Measurements from ENCODE around the gene CHSY1. TPM values are rescaled to one million over a fixed set of nuclear protein-coding genes. Genes with fewer than 3 reads are reported as not detected.
A peak's percentile ranks its signal among the peaks of the same experiment; 100 is the strongest.

CHSY1 gene
- total and polyA plus RNA-seq, 2 of the 13 experiments (the other 11 are each of a cell fraction or from before 2014, with no cell fraction given), result 13.3 to 13.7 TPM

DNA sequence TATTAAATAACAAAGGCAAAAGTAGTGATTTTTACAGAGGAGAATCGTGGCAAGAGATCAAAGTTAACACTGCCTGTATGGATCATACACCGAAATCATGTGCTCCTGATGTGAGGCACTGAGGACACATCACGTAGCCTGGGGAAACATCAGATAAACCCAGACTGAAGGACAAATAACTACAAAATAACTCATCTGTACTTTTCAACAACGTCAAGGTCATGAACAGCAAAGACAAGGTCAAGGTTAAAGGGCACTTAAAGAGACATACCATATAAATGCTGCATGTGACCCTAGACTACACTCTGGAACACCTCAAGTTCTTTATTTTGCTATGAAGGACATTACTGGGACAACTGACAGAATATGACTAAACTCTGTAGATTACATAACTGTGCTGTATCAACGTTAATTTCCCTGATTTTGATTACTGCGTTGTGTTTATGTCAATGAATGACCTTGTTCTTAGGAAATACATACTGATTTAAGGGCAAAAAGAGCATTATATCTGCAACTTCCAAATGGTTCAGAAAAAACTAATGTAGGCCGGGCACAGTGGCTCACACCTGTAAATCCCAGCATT lies 48.1 kb downstream of the CHSY1 start:
- ChIA-PET POLR2A (no interaction called here), CTCF (ENCODE audit: low intra/inter-chr PET ratio, low total read pairs) (no interaction called here)
- BruUV-seq (replicated peaks), result no TSS peak
- H3K9me3 ChIP-seq (ENCODE audit: low read length), result no peaks in the 10 kb centered on the region
- FAIRE-seq, result no peak
- H3K27ac ChIP-seq (ENCODE audit: extremely low read length, insufficient read depth, low read length), result no peak overlapping the region
- peaks cover 57% of the 10 kb centered on the region for H3K79me2 ChIP-seq (ENCODE audit: insufficient read depth, low read length)
- H3K9ac ChIP-seq (ENCODE audit: insufficient read depth, low read depth, low read length), result no peak overlapping the region
- H3K36me3 ChIP-seq (replicated peaks in 1 of 2; ENCODE audit: control insufficient read depth in 1 of 2, insufficient read depth in 2 of 2, low read length in 2 of 2), result peaks cover 0 to 11% of the 10 kb centered on the region in 2 experiments; a peak in 1 of 5 replicates
- H3K4me1 ChIP-seq (ENCODE audit: insufficient read depth, low read length), result peaks cover 14% of the 10 kb centered on the region
- 59% methylated on average over 7 of the region's 7 CpGs for WGBS (ENCODE audit: low lambda C conversion rate)
- ATAC-seq, result peak; percentile 65
- H2AFZ ChIP-seq (ENCODE audit: low read length), result no peak overlapping the region
- H3K27me3 ChIP-seq (ENCODE audit: control insufficient read depth in 1 of 2, insufficient read depth in 2 of 2, low read length in 2 of 2), result no peaks in the 10 kb centered on the region
- intact Hi-C loops (cut with micrococcal nuclease; ENCODE audit: unreplicated experiment) (no loop called here), in situ Hi-C loops (cut with HindIII; ENCODE audit: extremely low pct_ligation_motif_present, low pct_unique_long_range_greater_than_20kb) (no loop called here)
- H4K20me1 ChIP-seq (ENCODE audit: insufficient read depth, low read length), result peaks cover 46% of the 10 kb centered on the region
- H3K4me2 ChIP-seq (ENCODE audit: low read depth, low read length), result 0 out of 2 replicates have a peak overlapping the region, but pooled peaks have one; percentile 13
- DNase-seq (ENCODE audit: low spot score), result peak; percentile 65
- no peak overlapping the region for H3K4me3 ChIP-seq (replicated peaks in 1 of 3; ENCODE audit: insufficient read depth in 1 of 3, low read depth in 2 of 3, low read length in 3 of 3)
- no peak for TF ChIP-seq U2AF1 (optimal IDR thresholded peaks at IDR 0.05; ENCODE audit: low read depth, low read length)
- TF ChIP-seq, protein P1, sequence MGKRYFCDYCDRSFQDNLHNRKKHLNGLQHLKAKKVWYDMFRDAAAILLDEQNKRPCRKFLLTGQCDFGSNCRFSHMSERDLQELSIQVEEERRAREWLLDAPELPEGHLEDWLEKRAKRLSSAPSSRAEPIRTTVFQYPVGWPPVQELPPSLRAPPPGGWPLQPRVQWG (CRISPR knock-in tag; IDR thresholded peaks at IDR 0.05; ENCODE audit: borderline replicate concordance, low read depth), result no peak
- TF ChIP-seq, protein P2, sequence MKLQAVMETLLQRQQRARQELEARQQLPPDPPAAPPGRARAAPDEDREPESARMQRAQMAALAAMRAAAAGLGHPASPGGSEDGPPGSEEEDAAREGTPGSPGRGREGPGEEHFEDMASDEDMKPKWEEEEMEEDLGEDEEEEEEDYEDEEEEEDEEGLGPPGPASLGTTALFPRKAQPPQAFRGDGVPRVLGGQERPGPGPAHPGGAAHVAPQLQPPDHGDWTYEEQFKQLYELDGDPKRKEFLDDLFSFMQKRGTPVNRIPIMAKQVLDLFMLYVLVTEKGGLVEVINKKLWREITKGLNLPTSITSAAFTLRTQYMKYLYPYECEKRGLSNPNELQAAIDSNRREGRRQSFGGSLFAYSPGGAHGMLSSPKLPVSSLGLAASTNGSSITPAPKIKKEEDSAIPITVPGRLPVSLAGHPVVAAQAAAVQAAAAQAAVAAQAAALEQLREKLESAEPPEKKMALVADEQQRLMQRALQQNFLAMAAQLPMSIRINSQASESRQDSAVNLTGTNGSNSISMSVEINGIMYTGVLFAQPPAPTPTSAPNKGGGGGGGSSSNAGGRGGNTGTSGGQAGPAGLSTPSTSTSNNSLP (IDR thresholded peaks at IDR 0.05; ENCODE audit: low read depth, low read length), result 0 out of 2 replicates have a peak, but pooled peaks have one; percentile 24
- TF ChIP-seq HMG20A (CRISPR knock-in tag; IDR thresholded peaks at IDR 0.05; ENCODE audit: borderline replicate concordance), result peak; percentile 41; the same call in 1 of the 2 replicates
- peak; percentile 98 for TF ChIP-seq TBL1XR1 (IDR thresholded peaks at IDR 0.05; ENCODE audit: borderline replicate concordance, low read length, partially characterized antibody)
- TF ChIP-seq, protein P3, sequence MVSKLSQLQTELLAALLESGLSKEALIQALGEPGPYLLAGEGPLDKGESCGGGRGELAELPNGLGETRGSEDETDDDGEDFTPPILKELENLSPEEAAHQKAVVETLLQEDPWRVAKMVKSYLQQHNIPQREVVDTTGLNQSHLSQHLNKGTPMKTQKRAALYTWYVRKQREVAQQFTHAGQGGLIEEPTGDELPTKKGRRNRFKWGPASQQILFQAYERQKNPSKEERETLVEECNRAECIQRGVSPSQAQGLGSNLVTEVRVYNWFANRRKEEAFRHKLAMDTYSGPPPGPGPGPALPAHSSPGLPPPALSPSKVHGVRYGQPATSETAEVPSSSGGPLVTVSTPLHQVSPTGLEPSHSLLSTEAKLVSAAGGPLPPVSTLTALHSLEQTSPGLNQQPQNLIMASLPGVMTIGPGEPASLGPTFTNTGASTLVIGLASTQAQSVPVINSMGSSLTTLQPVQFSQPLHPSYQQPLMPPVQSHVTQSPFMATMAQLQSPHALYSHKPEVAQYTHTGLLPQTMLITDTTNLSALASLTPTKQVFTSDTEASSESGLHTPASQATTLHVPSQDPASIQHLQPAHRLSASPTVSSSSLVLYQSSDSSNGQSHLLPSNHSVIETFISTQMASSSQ (IDR thresholded peaks at IDR 0.05; ENCODE audit: low read depth), result no peak
- TF ChIP-seq, protein P3 (CRISPR knock-in tag; IDR thresholded peaks at IDR 0.05; ENCODE audit: borderline replicate concordance), result peak; percentile 49; the same call in 1 of the 2 replicates
- no peak for TF ChIP-seq ZNF839 (CRISPR knock-in tag; IDR thresholded peaks at IDR 0.05; ENCODE audit: borderline replicate concordance)
- no peak for TF ChIP-seq ZNF260 (CRISPR knock-in tag; IDR thresholded peaks at IDR 0.05; ENCODE audit: borderline replicate concordance, low read depth)
- TF ChIP-seq RARA (CRISPR knock-in tag; IDR thresholded peaks at IDR 0.05), result peak; percentile 96
- TF ChIP-seq FOXO1 (CRISPR knock-in tag; IDR thresholded peaks at IDR 0.05), result peak; percentile 28; the same call in 1 of the 2 replicates
- no peak for TF ChIP-seq SATB2 (CRISPR knock-in tag; IDR thresholded peaks at IDR 0.05)
- TF ChIP-seq, protein P4, sequence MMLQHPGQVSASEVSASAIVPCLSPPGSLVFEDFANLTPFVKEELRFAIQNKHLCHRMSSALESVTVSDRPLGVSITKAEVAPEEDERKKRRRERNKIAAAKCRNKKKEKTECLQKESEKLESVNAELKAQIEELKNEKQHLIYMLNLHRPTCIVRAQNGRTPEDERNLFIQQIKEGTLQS (CRISPR knock-in tag; IDR thresholded peaks at IDR 0.05), result no peak
- peak; percentile 83; the same call in 1 of the 2 replicates for TF ChIP-seq NCOR1 (IDR thresholded peaks at IDR 0.05; ENCODE audit: borderline replicate concordance, low read length)
- TF ChIP-seq, protein P5, sequence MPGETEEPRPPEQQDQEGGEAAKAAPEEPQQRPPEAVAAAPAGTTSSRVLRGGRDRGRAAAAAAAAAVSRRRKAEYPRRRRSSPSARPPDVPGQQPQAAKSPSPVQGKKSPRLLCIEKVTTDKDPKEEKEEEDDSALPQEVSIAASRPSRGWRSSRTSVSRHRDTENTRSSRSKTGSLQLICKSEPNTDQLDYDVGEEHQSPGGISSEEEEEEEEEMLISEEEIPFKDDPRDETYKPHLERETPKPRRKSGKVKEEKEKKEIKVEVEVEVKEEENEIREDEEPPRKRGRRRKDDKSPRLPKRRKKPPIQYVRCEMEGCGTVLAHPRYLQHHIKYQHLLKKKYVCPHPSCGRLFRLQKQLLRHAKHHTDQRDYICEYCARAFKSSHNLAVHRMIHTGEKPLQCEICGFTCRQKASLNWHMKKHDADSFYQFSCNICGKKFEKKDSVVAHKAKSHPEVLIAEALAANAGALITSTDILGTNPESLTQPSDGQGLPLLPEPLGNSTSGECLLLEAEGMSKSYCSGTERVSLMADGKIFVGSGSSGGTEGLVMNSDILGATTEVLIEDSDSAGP (CRISPR knock-in tag; IDR thresholded peaks at IDR 0.05; ENCODE audit: borderline replicate concordance), result peak; percentile 55; the same call in 1 of the 2 replicates
- no peak for TF ChIP-seq RAD21 (CRISPR knock-in tag; IDR thresholded peaks at IDR 0.05)

Data from HepG2 (cell line).